GM18517 (cell line): ENCODE measurements around the gene TMEM53.

Experiments
- ATAC-seq: cut with Tn5 transposase; IDR thresholded peaks from one replicate; pipeline ENCODE4 v1.9.1; 2021; ENCODE audit warnings: mild to moderate bottlenecking, moderate library complexity; ENCODE audit not compliant: unreplicated experiment

The TMEM53 gene

GRCh38 chr1:44631647-44632539 is 42.4 kb downstream of the TMEM53 start:
- ATAC-seq: peak; percentile 59

GRCh38 chr1:44631333-44631646 is 43.0 kb downstream of the TMEM53 start:
- peak; percentile 24 for ATAC-seq

- ATAC-seq: no peak
Observed at GRCh38 chr1:44630116-44630515, 44.2 kb downstream of the TMEM53 start.

GRCh38 chr1:44628962-44629756 is 45.1 kb downstream of the TMEM53 start:
- no peak for ATAC-seq

- ATAC-seq: no peak
Observed at GRCh38 chr1:44625348-44625747, 48.9 kb downstream of the TMEM53 start.

- no peak for ATAC-seq
Observed at GRCh38 chr1:44624268-44624901, 49.9 kb downstream of the TMEM53 start.

GRCh38 chr1:44621841-44622286 is 52.4 kb downstream of the TMEM53 start:
- ATAC-seq: no peak

GRCh38 chr1:44620072-44620471 is 54.2 kb downstream of the TMEM53 start:
- no peak for ATAC-seq

- no peak for ATAC-seq
Observed at GRCh38 chr1:44619261-44619900, 54.9 kb downstream of the TMEM53 start.

GRCh38 chr1:44617703-44618029 is 56.6 kb downstream of the TMEM53 start:
- ATAC-seq: no peak

- ATAC-seq: no peak
Observed at GRCh38 chr1:44616991-44617702, 57.1 kb downstream of the TMEM53 start.

GRCh38 chr1:44616284-44616990 is 57.8 kb downstream of the TMEM53 start:
- ATAC-seq: no peak

GRCh38 chr1:44613941-44614340 is 60.3 kb downstream of the TMEM53 start:
- no peak for ATAC-seq

GRCh38 chr1:44611866-44612265 is 62.4 kb downstream of the TMEM53 start:
- no peak for ATAC-seq

- no peak for ATAC-seq
Observed at GRCh38 chr1:44611419-44611818, 62.9 kb downstream of the TMEM53 start.

- ATAC-seq: no peak
Observed at GRCh38 chr1:44610527-44611148, 63.6 kb downstream of the TMEM53 start.

GRCh38 chr1:44609768-44610526 is 64.3 kb downstream of the TMEM53 start:
- no peak for ATAC-seq

- no peak for ATAC-seq
Observed at GRCh38 chr1:44609412-44609767, 64.9 kb downstream of the TMEM53 start.

GRCh38 chr1:44608141-44608540 is 66.1 kb downstream of the TMEM53 start:
- no peak for ATAC-seq
